Measurements from ENCODE around the gene GPATCH8.

GRCh38 chr17:44416558-44417289 lies 86.5 kb downstream of the GPATCH8 start:
- TF ChIP-seq POLR2A (IDR thresholded peaks at IDR 0.05) = no peak
- no peak for TF ChIP-seq CTCF (IDR thresholded peaks at IDR 0.05)
